Stimulated activated CD8-positive, alpha-beta memory T cell treated with anti-CD3 and anti-CD28 coated beads, Interleukin-2, amount 100 ng/mL, for 48 hours (primary cell): ENCODE measurements around the gene HLA-A.

Experiments
- DNase-seq, 2 donors: peaks; one replicate each; pipeline ENCODE4 v3.0.0-alpha.2; 2020; ENCODE audit warnings: low read depth in 2 of 2

Gene HLA-A

DNA sequence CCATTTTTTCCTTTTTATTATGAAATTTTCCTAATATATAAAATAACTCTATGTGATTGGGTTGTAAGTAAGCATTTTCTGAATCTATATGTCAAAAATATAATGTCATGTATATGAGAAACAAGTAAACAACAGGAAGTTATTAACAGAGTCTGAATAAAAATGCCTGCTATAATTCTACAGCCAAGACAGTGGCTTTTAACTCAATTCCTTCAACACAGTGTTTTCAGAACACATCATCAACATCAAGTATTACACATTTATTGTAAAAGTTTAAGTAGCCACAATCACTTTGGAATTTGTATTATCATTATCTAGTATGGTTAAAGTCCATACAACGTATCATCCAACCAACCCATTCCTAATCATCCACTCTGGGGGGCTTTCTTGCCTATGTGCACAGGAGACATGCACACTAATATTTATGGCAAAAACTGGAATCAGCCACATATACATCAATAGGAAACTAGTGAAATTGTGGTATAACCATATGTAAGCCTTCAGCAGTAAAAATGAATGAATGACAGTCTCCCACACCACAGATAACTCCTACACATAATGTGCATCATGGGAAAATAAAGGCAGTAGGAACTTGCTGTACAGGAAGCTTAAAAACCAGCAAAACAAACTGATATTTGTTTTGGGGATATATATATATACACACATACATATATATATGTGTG is 6.9 kb upstream of the HLA-A start:
- DNase-seq, result no peak

DNA sequence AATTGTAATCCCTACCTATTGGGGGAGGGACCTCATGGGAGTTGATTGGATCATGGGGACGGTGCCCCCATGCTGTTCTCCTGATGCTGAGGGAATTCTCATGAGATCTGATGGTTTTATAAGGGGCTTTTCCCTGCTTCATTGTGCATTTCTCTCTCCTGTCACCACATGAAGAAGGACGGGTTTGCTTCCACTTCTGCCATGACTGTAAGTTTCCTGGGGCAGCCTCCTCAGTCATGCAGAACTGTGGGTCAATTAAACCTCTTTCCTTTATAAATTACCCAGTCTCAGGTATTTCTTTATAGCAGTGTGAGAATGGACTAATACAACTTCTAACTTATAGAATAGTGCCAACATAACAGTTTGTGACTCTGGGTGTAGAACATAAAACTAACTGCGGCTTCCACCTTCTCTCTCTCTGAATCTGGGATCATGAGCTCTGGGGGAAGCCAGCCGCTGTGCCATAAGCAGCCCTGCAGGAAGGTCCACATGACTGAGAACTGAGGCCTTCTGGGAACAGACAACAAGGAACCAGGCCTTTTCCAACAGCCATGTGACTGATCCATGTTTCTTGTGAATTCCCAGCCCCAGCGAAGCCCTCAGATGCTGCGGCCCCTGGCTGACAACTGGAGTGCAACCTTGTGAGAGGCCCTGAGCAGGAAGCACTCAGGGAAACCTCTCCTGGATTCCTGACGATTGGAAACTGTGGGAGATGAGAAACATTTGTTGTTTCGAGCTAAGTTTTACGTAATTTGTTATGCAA is 3.4 kb upstream of the HLA-A start:
- DNase-seq, result no peak

DNA sequence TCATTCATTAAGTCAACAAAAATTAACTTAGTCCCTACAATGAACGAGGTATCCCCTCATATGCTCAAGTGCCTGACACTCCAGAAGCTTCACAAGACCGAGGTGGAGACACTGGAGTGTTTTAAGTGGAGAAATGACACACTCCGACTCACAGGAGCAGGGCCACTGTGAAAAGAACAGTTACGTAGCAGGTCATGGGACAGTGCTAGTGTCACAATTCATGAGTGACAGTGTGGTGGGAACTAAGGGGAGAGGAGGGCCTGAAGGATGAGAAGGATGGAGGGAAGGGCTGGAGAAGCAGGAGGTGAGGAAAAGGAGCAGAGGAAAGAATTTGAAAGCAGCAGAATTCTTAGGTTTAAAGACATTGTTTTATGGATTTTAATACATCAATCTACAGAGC is 1.3 kb upstream of the HLA-A start:
- DNase-seq, result no peak

DNA sequence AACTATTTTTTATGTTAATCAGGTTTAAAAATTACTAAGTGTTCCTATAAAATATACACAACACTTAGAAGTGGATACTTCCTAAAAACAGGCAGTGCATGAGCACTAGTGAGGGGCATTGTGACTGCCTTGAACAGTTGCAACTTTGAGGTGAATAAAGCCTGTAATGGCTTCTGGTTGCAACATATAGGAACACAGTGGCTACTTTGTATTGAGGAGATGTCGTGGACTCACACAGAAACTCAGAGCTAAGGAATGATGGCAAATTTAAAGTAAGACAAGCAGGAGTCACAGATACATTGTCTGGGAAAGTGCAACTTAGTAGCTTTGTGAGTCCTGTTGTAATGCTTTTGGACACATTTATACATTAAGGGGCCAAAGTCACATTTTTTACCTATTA is 861 bp upstream of the HLA-A start:
- no peak for DNase-seq

DNA sequence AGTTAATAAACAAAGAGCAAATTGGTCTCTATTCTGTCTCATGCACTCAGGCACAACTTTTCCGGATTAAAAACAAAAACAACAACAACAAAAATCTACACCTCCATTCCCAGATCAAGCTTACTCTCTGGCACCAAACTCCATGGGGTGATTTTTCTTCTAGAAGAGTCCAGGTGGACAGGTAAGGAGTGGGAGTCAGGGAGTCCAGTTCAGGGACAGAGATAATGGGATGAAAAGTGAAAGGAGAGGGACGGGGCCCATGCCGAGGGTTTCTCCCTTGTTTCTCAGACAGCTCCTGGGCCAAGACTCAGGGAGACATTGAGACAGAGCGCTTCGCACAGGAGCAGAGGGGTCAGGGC is 437 bp upstream of the HLA-A start:
- no peak for DNase-seq

DNA sequence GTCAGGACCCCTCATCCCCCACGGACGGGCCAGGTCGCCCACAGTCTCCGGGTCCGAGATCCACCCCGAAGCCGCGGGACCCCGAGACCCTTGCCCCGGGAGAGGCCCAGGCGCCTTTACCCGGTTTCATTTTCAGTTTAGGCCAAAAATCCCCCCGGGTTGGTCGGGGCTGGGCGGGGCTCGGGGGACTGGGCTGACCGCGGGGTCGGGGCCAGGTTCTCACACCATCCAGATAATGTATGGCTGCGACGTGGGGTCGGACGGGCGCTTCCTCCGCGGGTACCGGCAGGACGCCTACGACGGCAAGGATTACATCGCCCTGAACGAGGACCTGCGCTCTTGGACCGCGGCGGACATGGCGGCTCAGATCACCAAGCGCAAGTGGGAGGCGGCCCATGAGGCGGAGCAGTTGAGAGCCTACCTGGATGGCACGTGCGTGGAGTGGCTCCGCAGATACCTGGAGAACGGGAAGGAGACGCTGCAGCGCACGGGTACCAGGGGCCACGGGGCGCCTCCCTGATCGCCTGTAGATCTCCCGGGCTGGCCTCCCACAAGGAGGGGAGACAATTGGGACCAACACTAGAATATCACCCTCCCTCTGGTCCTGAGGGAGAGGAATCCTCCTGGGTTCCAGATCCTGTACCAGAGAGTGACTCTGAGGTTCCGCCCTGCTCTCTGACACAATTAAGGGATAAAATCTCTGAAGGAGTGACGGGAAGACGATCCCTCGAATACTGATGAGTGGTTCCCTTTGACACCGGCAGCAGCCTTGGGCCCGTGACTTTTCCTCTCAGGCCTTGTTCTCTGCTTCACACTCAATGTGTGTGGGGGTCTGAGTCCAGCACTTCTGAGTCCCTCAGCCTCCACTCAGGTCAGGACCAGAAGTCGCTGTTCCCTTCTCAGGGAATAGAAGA is 978 bp downstream of the HLA-A start:
- no peak for DNase-seq

DNA sequence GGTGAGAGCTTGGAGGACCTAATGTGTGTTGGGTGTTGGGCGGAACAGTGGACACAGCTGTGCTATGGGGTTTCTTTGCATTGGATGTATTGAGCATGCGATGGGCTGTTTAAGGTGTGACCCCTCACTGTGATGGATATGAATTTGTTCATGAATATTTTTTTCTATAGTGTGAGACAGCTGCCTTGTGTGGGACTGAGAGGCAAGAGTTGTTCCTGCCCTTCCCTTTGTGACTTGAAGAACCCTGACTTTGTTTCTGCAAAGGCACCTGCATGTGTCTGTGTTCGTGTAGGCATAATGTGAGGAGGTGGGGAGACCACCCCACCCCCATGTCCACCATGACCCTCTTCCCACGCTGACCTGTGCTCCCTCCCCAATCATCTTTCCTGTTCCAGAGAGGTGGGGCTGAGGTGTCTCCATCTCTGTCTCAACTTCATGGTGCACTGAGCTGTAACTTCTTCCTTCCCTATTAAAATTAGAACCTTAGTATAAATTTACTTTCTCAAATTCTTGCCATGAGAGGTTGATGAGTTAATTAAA is 3.0 kb downstream of the HLA-A start:
- no peak for DNase-seq

DNA sequence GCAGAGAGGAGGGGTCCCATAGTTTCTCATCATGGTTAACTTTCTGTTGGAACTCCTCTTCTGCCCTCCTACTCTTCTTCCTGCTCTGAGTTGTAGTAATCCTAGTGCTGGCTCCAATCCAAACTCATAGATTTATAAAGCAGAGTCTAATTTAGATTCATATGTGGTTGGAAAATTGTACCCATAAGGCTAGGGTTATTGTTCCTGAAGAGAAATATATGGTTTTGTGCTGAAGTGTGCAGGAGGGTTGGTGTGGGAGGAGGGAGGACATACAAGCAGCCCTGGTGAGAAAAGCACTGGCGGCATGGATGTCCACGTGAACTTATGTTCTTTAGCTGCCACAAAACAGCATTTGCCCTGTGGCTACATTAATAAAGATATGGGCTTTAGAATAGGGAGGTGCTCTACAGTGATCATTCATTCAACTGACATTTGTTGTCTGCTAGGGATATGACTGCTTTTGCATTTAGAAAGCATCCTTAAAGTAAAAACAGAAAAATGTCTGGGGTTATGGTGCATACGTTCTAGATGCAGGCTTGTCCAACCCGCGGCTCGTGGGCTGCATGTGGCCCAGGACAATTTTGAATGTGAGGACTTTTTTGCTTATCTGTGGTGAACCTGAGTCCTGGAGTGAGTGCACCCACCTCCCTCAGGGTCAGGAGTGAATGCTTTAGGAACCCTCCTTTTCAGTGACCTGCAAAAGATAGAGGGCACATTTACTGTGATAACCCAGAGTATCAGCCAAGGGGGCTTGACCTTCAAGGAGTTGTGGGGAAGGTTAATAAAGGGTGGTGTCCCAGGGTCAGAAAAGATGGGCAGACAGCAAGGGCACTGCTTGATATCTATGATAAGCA is 4.1 kb downstream of the HLA-A start:
- DNase-seq, result no peak

DNA sequence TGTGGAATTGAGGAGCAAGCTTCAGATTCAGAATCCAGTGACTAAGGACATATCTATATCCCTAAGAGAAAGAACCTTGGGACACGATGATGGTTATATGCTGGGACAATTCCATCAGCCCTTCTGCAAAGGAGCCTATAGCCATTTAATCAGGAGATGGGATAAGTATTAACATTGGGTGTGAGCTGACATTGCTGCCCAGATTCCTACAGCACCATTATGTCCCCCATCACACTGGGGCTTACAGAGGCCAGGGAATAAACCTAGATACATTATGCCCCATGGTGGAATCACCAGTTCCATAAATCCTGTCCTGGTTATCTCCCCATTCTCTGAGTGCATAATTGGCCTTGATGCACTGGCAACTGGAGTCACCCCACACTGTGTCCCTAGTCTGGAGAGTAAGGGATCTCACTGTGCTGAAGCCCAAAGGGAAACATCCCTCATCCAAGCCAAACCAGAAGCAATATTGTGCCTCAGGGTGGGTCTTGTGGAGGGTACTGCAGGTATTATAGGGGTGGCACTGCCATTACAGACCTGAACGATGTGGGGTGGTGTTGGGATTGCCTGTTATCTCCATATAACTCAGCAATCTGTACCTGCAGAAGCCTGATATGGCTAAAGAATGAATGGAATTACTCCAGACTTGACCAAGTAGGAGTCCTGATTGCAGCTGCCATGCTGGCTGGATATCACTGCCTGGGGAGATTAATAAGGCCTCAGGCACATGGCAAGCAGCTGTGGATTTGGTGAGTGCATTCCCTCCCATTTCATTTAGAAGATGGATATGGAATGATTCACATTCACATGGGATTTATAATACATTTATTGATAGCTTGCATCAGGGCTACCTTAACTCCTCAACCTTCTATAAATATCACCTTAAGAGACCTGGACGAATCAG is 5.0 kb downstream of the HLA-A start:
- DNase-seq, result no peak

DNA sequence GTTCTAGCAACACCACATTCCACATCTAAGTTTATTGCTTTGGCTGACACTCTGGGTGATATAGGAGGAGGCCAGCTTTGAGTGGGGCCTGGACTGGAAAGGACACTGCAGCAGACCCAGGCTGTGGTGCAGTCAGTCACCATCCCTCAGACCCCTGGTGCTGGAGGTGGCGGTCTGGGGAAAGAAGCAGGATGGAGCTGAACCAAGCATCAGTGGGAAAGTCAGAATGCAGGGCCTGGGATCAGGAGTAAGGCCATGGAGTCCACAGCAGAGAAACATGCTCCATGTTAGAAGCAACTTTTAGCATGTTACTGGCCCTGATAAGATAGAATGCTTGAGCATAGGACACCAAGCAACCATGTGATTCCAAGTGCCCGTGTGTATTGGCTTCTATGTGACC is 5.9 kb downstream of the HLA-A start:
- DNase-seq, result no peak

DNA sequence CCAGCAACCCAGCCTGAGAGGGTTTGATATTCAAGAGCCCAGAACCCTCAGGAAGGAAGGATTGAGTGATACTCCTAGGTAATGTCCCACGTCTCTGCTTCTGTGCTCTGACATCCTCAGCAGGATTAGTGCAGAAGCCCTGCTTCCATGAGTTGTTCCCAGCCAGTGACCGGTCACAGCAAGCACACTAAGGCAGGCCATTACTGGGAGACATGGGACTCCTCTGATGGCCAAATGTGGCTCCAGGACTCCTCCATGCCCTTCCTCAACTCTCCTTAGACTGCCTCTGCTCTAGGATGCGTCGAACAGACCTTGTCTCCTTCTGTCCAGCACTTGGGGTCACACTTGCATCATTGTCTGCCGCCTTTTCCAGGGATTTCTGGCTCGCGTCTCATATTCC is 7.6 kb downstream of the HLA-A start:
- no peak for DNase-seq

DNA sequence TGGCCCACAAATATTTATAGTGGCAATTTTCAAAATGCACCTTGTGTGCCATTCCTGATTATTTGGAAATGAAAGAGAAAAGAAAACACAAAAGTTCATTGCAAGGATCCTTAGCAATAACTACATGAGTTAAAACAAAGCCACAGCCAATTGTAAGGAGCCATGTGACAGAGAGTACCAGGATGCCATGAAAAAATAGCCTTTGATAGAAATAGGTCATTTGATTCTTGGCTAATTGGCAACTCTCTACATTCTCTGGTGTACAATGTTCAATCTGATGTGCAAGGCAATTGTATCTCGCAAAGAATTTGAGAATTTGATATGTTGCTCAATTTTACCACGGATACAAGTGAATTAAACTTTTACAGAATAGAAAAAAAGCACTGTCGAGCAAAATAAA is 9.6 kb downstream of the HLA-A start:
- DNase-seq, result no peak

DNA sequence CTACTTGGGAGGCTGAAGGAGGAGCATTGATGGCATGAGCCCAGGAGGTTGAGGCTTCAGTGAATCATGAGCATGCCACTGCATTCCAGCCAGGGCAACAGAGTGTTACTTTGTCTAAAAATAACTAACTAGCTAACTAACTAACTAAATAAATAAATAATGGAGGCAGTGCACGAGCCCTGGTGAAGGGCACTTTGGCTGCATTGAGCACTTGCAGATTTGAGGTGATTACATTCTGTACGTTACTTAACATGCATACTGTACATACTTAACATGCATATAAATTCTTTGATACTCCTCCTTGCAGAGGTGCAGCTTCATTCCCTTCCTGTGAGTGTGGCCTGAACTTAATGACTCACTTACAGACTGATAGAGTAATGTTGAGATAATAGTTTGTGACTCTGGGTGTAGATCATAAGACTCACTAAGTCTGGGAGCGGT is 10.7 kb downstream of the HLA-A start:
- DNase-seq, result no peak

DNA sequence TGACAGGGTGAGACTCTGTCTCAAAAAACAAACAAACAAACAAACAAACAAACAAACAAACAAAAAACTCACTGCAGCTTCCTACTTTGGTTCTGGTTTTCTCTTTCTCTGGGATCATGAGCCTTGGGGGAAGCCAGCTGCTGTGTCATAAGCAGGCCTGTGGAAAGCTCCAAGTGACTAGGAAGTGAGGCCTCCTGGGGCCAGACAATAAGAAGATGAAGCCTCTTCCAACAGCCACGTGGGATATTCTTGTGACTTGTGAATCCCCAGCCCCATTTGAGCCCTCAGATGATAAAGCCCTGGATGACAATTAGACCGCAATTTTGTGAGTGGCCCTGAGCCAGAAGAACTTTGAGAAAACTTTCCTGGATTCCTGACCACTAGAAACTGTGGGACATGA is 11.4 kb downstream of the HLA-A start:
- no peak for DNase-seq

DNA sequence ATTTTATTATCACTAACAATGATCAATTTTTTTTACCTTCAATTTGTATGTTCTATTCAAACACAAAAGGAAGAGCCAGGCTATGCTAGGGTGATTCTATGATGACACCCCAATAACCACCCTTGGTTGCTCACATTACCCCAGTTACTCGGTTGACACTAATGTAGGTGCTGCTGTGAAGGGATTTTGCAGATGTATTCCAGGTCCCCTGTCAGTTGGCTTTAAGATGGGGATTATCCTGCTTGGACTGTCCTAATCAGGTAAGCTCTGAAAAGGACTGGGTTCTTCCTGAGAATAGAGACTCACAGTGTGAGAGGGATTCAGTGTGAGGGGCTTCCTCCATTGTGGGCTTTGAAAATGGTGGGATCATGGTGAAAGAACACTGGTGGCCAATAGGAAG is 11.9 kb downstream of the HLA-A start:
- DNase-seq, result no peak

DNA sequence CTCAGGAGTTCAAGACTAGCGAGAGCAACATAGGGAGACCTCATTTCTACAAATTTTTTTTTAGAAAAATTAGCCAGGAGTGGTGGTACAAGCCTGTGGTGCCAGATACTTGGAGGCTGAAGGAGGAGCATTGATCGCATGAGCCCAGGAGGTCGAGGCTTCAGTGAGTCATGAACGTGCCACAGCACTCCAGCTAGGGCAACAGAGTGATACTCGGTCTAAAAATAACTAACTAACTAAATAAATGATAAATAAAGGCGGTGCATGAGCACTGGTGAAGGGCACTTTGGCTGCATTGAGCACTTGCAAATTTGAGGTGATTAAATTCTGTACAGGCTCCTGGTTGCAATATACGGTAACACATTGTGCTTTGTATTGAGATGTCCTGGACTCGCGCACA is 13.5 kb downstream of the HLA-A start:
- DNase-seq, result no peak

DNA sequence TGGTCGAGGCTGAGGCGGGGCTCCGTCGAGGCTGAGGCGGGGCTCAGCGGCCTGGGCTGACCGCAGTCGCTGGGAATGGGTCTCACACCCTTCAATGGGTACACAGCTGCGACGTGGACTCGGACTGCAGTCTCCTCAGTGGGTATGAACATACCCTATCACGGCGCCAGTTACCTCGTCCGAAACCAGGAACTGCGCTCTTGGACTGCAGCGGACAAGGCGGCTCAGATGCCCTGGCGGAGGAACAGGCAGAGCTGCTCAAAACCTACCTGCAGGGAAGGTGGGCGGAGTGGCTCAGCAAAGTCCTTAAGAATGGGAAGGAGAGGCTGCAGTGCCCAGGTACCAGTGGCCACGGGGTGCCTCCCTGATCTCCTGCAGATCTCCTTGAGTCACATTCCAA is 14.2 kb downstream of the HLA-A start:
- DNase-seq, result no peak

DNA sequence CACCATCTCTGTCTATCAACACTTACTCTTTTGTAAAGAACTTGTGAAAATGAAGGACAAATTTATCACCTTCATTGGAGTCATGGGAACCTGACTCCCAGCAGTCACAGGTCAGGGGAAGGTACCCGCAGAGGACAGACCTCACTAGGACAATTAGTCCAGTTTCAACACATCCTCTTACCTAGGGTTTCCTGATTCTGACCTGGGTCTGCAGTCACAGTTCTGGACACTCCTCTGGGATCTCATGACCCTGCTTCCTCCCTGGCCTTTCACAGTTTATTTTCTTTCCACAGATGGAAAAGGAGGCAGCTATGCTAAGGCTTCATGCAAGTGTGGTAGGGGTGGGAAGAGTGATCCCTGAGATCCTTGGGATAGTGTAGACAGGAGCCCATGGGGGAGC is 15.7 kb downstream of the HLA-A start:
- no peak for DNase-seq

DNA sequence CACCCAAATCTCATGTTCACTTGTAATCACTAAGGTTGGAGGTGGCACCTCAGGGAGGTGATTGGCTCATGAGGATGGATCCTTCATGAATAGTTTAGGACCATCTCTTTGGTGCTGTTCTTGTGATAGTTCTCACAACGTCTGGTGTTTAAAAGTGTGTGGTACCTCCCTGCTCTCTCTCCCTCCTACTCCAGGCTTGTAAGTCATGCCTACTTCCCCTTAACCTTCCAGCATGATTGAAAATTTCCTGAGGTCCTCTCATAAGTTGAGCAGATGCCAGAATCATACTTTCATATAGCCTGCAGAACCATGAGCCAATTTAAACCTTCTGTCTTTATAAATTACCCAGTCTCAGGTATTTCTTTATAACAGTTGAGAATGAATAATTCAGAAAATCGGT is 16.6 kb downstream of the HLA-A start:
- no peak for DNase-seq

DNA sequence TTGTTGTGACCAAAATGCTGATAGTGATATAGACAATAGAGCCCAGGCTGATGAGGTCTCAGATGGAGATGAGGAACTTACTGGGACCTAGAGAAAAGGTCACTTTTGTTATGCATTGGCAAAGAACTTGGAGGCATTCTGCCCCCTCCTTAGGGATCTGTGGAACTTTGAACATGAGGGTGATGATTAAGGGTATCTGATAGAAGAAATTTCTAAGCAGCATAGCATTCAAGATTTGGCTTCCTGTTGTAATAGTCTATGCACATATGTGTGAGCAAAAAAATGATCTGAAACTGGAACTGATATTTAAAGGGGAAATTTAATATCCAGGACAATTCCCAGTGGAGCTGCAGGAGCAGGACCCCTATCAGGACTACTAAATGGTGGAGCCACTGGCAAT is 17.1 kb downstream of the HLA-A start:
- DNase-seq, result no peak
